Measurements from ENCODE around the gene MEAK7. TPM values are rescaled to one million over a fixed set of nuclear protein-coding genes. Genes with fewer than 3 reads are reported as not detected.

MEAK7 gene
- total and polyA plus RNA-seq, 5 donors from 2014 or later, result 5.8 to 11.9 (median 7.9) TPM

DNA sequence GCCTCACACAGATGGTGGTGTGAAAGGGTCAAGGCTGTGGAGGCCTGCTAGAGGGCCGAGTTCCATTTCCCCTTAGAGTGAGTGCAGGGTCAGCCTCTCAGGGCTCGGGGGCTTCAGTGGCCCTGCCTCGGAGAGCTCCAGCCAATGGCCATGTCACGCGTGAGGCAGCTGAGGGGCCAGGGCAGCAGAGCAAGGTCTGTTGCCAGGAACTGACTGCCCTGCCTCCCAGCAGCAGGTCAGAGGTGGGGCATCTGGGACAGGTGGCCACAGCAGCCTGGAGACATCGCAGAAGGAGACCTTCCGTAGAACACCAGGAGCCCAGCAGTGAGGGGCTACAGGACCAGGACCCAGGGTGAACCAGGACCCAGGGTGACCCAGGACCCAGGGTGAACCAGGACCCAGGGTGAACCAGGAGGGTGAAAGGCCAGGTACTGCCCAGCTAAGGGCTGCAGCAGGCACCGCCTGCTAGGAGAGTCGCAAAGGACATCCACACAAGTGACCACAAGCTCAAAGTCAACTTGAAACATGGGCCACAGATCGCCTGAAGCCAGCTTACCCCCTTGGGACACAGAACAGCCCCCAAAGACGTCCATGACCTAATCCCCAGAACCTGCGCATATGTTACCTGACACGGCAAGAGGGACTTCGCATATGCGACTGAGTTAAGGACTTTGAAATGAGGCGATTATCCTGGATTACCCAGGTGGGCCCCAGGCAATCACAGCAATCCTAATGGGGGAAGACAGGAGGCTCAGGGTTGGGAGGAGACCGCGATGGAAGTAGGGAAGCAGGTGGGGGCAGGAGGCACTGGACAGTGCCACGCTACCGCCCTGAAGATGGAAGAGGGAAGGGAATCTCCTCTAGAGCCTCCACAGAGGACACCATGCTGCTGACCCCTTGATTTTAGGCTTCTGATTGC, 4.8 kb upstream of the MEAK7 start:
- peaks cover 0 to 2% (median 0%) of the 10 kb centered on the region in 7 donors for H3K9me3 Mint-ChIP-seq
- Histone ChIP-seq H3K36me3 (ENCODE audit: control insufficient read depth, insufficient read depth, low read length) (no peaks in the 10 kb centered on the region), H3K27ac (ENCODE audit: insufficient read depth, low read length, poor library complexity, severe bottlenecking) (no peak overlapping the region), H3K27me3 (ENCODE audit: control insufficient read depth, insufficient read depth, low read length) (no peaks in the 10 kb centered on the region), H3K9me3 (ENCODE audit: control insufficient read depth in 2 of 2, low read length in 2 of 2) (no peaks in the 10 kb centered on the region), H3K4me1 (ENCODE audit: control insufficient read depth, insufficient read depth, low read length, poor library complexity, severe bottlenecking) (peaks cover 73% of the 10 kb centered on the region), H3K4me3 (ENCODE audit: low read depth, low read length) (no peak overlapping the region)
- H3K4me3 Mint-ChIP-seq, result peak overlapping the region in 3 of 4 donors; percentile 57 to 85 (median 75)
- peaks cover 23 to 74% (median 52%) of the 10 kb centered on the region in 4 donors for H3K4me1 Mint-ChIP-seq
- H3K27me3 Mint-ChIP-seq, result no peaks in the 10 kb centered on the region
- H3K27ac Mint-ChIP-seq, result peak overlapping the region in 1 of 3 donors; percentile 59
- no peak for ATAC-seq (ENCODE audit: low read depth in 2 of 2)
- no peaks in the 10 kb centered on the region for H3K36me3 Mint-ChIP-seq
- no peak for DNase-seq

DNA sequence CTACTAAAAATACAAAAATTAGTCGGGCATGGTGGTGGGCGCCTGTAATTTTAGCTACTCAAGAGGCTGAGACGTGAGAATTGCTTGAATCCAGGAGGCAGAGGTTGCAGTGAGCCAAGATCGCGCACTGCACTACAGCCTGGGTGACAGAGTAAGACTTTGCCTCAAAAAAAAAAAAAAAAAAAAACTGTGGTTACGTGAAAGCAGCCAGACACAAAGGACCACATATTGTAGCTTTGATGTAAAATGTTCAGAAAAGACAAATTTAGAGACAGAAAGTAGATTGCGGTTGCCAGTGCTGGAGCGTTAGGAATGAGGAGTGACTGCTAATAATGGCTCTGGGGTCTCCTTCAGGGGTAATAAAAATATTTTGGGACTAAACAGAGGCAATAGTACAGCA, 4.0 kb upstream of the MEAK7 start:
- H3K9me3 Mint-ChIP-seq, result peaks cover 0 to 2% (median 0%) of the 10 kb centered on the region in 7 donors
- no peaks in the 10 kb centered on the region for H3K36me3 ChIP-seq (ENCODE audit: control insufficient read depth, insufficient read depth, low read length)
- H3K36me3 Mint-ChIP-seq, result no peaks in the 10 kb centered on the region
- no peaks in the 10 kb centered on the region for H3K9me3 ChIP-seq (ENCODE audit: control insufficient read depth in 2 of 2, low read length in 2 of 2)
- peak overlapping the region in 2 of 3 donors; percentile 59 to 67 for H3K27ac Mint-ChIP-seq
- peaks cover 73% of the 10 kb centered on the region for H3K4me1 ChIP-seq (ENCODE audit: control insufficient read depth, insufficient read depth, low read length, poor library complexity, severe bottlenecking)
- H3K27ac ChIP-seq (ENCODE audit: insufficient read depth, low read length, poor library complexity, severe bottlenecking), result no peak overlapping the region
- peak in 1 of 3 donors; percentile 59 for DNase-seq
- H3K27me3 Mint-ChIP-seq, result no peaks in the 10 kb centered on the region
- no peaks in the 10 kb centered on the region for H3K27me3 ChIP-seq (ENCODE audit: control insufficient read depth, insufficient read depth, low read length)
- H3K4me3 ChIP-seq (ENCODE audit: low read depth, low read length), result no peak overlapping the region
- no peak for ATAC-seq (ENCODE audit: low read depth in 2 of 2)
- H3K4me1 Mint-ChIP-seq, result peaks cover 22 to 72% (median 49%) of the 10 kb centered on the region in 4 donors
- peak overlapping the region; percentile 9 to 85 (median 66) for H3K4me3 Mint-ChIP-seq

DNA sequence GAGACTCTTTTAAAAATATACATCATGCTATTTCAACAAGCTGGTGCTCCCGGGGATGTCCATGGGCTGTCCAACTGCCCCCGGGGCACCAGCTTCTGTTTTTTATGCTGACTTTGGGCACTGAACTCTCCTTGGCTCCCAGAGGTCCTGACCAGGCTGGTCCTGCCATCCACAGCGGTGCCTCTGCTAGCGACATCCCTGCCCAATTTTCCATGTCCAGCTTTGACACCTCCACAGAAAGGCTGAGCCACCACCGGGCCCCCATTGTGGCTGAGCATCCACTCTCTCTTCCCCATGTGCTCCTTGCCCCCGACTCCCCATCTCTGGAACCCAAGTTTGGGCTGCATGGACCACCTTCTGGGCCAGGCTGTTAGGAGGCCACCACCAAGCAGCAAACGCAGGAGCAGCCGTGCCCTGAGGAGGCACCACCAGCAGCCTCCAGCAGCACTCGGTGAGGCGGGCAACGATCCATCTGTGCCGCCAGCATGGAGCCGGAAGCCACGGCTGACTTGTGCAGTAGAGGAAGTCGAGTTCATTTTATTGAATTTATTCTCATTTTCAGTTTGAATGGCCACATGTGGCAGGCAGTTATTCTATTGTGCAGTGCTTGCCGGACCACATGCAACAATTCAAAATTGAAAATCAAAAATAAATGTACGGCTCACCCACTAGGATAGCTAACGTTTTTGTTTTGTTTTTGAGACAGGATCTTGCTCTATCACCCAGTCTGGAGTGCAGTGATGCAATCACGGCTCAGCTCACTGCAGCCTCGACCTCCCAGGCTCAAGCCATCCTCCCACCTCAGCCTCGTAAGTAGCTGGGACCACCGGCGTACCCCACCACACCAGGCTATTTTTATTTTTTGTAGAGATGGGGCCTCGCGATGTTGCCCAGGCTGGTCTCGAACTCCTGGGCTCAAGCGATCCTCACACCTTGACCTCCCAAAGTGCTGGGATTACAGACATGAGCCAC, 2.8 kb upstream of the MEAK7 start:
- Histone ChIP-seq H3K4me3 (ENCODE audit: low read depth, low read length) (peak overlapping the region; percentile 47), H3K4me1 (ENCODE audit: control insufficient read depth, insufficient read depth, low read length, poor library complexity, severe bottlenecking) (peaks cover 64% of the 10 kb centered on the region), H3K36me3 (ENCODE audit: control insufficient read depth, insufficient read depth, low read length) (no peaks in the 10 kb centered on the region), H3K27me3 (ENCODE audit: control insufficient read depth, insufficient read depth, low read length) (no peaks in the 10 kb centered on the region), H3K9me3 (ENCODE audit: control insufficient read depth in 2 of 2, low read length in 2 of 2) (no peaks in the 10 kb centered on the region), H3K27ac (ENCODE audit: insufficient read depth, low read length, poor library complexity, severe bottlenecking) (peak overlapping the region; percentile 67)
- Mint-ChIP-seq H3K27ac (peak overlapping the region; percentile 82 to 90 (median 88)), H3K4me1 (peaks cover 15 to 72% (median 48%) of the 10 kb centered on the region in 4 donors), H3K9me3 (peaks cover 0 to 2% (median 0%) of the 10 kb centered on the region in 7 donors), H3K4me3 (peak overlapping the region; percentile 82 to 95 (median 92)), H3K36me3 (no peaks in the 10 kb centered on the region), H3K27me3 (no peaks in the 10 kb centered on the region)
- DNase-seq, result peak in 1 of 3 donors; percentile 72
- no peak for ATAC-seq (ENCODE audit: low read depth in 2 of 2)

DNA sequence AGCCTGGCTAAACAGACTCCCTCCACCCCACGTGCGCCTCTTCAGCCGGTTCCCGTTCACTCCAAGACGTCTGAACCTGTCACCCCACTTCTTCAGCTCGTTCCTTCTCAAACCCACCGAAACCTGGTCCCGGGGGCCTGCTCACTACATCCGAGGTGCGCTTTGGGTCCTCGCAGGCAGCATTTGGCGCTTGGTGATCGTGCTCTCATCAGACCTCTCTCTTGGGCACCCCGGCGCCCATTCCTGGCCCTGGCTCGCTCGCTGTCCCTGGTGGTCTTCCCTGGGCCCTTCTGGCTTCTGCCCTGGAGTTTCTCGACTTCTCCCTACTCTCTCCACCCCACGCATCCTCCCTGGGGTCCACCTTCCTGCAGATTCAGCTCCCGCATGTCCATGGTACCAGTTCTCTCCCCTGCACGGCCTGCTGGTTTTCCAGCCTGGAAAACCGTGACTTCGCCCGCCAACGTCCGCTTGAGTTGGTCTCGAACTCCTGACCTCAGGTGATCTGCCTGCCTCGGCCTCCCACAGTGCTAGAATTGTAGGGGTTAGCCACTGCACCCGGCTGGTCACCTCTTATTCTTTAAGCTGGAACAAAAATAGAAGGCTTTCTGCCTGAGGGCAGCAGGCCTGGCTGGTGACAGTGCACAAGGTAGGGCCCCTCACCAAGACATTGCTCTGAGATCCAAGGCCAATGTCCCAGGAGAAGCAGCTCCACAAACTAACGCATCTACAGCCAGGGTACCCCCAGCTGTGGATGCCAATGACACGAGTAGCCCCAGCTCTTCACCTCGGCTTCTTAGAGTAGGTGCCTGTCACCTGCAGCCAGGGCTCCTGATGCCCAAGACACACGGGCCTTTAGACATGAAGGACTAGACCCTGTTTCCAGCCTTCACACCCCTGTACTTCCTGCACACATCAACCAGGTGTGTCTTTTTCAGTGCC, 1.1 kb upstream of the MEAK7 start:
- H3K9me3 ChIP-seq (ENCODE audit: control insufficient read depth in 2 of 2, low read length in 2 of 2), result no peaks in the 10 kb centered on the region
- H3K27me3 ChIP-seq (ENCODE audit: control insufficient read depth, insufficient read depth, low read length), result no peaks in the 10 kb centered on the region
- Mint-ChIP-seq H3K27me3 (no peaks in the 10 kb centered on the region), H3K27ac (peak overlapping the region; percentile 79 to 88 (median 88)), H3K36me3 (no peaks in the 10 kb centered on the region), H3K4me1 (peaks cover 10 to 64% (median 39%) of the 10 kb centered on the region in 4 donors), H3K9me3 (peaks cover 0 to 2% (median 0%) of the 10 kb centered on the region in 7 donors), H3K4me3 (peak overlapping the region; percentile 91 to 96 (median 94))
- H3K4me3 ChIP-seq (ENCODE audit: low read depth, low read length), result no peak overlapping the region
- no peaks in the 10 kb centered on the region for H3K36me3 ChIP-seq (ENCODE audit: control insufficient read depth, insufficient read depth, low read length)
- H3K27ac ChIP-seq (ENCODE audit: insufficient read depth, low read length, poor library complexity, severe bottlenecking), result peak overlapping the region; percentile 69
- H3K4me1 ChIP-seq (ENCODE audit: control insufficient read depth, insufficient read depth, low read length, poor library complexity, severe bottlenecking), result peaks cover 51% of the 10 kb centered on the region
- ATAC-seq (ENCODE audit: low read depth in 2 of 2) (no peak), DNase-seq (peak in 1 of 3 donors; percentile 24)

DNA sequence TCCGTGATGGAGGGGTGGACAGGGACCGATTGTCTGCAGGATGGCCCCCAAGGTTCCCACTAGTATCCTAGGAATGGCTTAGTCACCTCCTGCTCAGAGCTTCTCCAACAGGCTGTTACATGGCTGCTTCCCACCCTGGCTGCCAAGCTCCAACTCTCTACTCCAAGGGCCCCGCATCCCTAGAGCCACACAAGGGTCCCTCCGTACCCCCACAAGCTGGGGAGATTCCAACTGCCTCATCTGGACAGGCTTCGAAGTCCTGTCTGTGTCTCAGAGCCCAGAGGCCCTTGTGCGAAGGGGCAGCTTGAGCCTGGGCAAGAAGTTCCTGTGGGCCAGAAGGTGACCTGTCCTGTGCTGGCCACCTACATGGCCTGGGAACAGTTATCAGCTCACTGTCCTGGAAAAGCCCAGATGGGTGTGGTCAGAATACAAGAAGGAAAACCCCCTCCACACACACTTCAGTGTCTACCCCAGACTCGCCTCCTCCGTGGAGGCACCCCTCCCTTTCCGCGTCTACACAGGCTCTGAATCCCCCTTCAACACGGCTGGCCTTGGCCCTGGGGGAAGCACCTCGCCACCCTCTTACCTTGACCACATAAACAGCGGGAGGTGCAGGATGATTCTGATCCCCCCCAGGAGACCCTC, 586 bp downstream of the MEAK7 start:
- no peaks in the 10 kb centered on the region for H3K27me3 Mint-ChIP-seq
- no peaks in the 10 kb centered on the region for H3K36me3 Mint-ChIP-seq
- Histone ChIP-seq H3K4me1 (ENCODE audit: control insufficient read depth, insufficient read depth, low read length, poor library complexity, severe bottlenecking) (peaks cover 48% of the 10 kb centered on the region), H3K36me3 (ENCODE audit: control insufficient read depth, insufficient read depth, low read length) (peaks cover 3% of the 10 kb centered on the region), H3K9me3 (ENCODE audit: control insufficient read depth in 2 of 2, low read length in 2 of 2) (no peaks in the 10 kb centered on the region), H3K27me3 (ENCODE audit: control insufficient read depth, insufficient read depth, low read length) (no peaks in the 10 kb centered on the region), H3K27ac (ENCODE audit: insufficient read depth, low read length, poor library complexity, severe bottlenecking) (peak overlapping the region; percentile 69), H3K4me3 (ENCODE audit: low read depth, low read length) (peak overlapping the region; percentile 73)
- H3K4me3 Mint-ChIP-seq, result peak overlapping the region; percentile 82 to 96 (median 93)
- DNase-seq, result no peak
- peaks cover 12 to 59% (median 38%) of the 10 kb centered on the region in 4 donors for H3K4me1 Mint-ChIP-seq
- H3K9me3 Mint-ChIP-seq, result no peaks in the 10 kb centered on the region
- no peak for ATAC-seq (ENCODE audit: low read depth in 2 of 2)
- peak overlapping the region; percentile 23 to 65 (median 35) for H3K27ac Mint-ChIP-seq

DNA sequence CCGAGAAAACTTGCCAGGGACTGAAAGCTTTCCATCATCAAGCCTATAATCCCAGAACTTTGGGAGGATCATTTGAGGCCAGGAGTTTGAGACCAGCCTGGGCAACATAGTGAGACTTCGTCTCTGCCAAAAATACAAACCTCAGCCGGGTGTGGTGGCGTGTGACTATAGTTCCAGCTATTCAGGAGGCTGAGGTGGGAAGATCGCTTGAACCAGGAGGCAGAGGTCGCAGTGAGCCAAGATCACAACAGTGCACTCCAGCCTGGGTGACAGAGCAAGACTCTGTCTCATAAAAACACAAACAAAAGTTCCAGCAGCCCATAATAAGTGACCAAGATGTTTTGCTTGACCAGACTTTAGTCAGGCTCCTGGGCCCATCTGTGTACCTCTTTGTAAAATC, 1.9 kb downstream of the MEAK7 start:
- Mint-ChIP-seq H3K4me1 (peaks cover 9 to 51% (median 28%) of the 10 kb centered on the region in 4 donors), H3K4me3 (peak overlapping the region; percentile 57 to 88 (median 66)), H3K27me3 (no peaks in the 10 kb centered on the region), H3K9me3 (no peaks in the 10 kb centered on the region), H3K27ac (no peak overlapping the region), H3K36me3 (peaks cover 4% of the 10 kb centered on the region)
- Histone ChIP-seq H3K27ac (ENCODE audit: insufficient read depth, low read length, poor library complexity, severe bottlenecking) (no peak overlapping the region), H3K4me1 (ENCODE audit: control insufficient read depth, insufficient read depth, low read length, poor library complexity, severe bottlenecking) (peaks cover 35% of the 10 kb centered on the region), H3K27me3 (ENCODE audit: control insufficient read depth, insufficient read depth, low read length) (no peaks in the 10 kb centered on the region), H3K4me3 (ENCODE audit: low read depth, low read length) (no peak overlapping the region), H3K9me3 (ENCODE audit: control insufficient read depth in 2 of 2, low read length in 2 of 2) (no peaks in the 10 kb centered on the region), H3K36me3 (ENCODE audit: control insufficient read depth, insufficient read depth, low read length) (peaks cover 5% of the 10 kb centered on the region)
- DNase-seq, result no peak
- ATAC-seq (ENCODE audit: low read depth in 2 of 2), result no peak
